Fibroblast of upper back skin (primary cell): ENCODE data around the gene RNF38.
A peak's percentile ranks its signal among the peaks of the same experiment; 100 is the strongest.
"Not testable (repeated sequence)": the region's sequence is repeated elsewhere in the genome, so short reads cannot be mapped to it uniquely, and the experiment has no call there.

Experiments
- DNase-seq: peaks from one replicate; pipeline ENCODE4 v3.0.0-alpha.2; 2013

RNF38 gene

GRCh38 chr9:36328798-36329411 is 71.2 kb downstream of the RNF38 start:
- DNase-seq: peak; percentile 77

GRCh38 chr9:36325081-36325828 is 74.8 kb downstream of the RNF38 start:
- DNase-seq: no peak

- no peak for DNase-seq
Observed at GRCh38 chr9:36323926-36324325, 76.1 kb downstream of the RNF38 start.

- no peak for DNase-seq
Observed at GRCh38 chr9:36322462-36322861, 77.6 kb downstream of the RNF38 start.

GRCh38 chr9:36321903-36322302 is 78.2 kb downstream of the RNF38 start:
- not testable (repeated sequence) for DNase-seq

- DNase-seq: no peak
Observed at GRCh38 chr9:36320466-36320865, 79.6 kb downstream of the RNF38 start.

- DNase-seq: peak; percentile 9
Observed at GRCh38 chr9:36319806-36320205, 80.3 kb downstream of the RNF38 start.

GRCh38 chr9:36319183-36319582 is 80.9 kb downstream of the RNF38 start:
- no peak for DNase-seq

- no peak for DNase-seq
Observed at GRCh38 chr9:36318212-36318802, 81.8 kb downstream of the RNF38 start.

GRCh38 chr9:36317766-36318165 is 82.3 kb downstream of the RNF38 start:
- no peak for DNase-seq

GRCh38 chr9:36316611-36317317 is 83.3 kb downstream of the RNF38 start:
- DNase-seq: no peak

- no peak for DNase-seq
Observed at GRCh38 chr9:36316049-36316448, 84.0 kb downstream of the RNF38 start.

GRCh38 chr9:36315283-36315682 is 84.8 kb downstream of the RNF38 start:
- DNase-seq: no peak

- no peak for DNase-seq
Observed at GRCh38 chr9:36314740-36315139, 85.3 kb downstream of the RNF38 start.

GRCh38 chr9:36306471-36307306 is 93.4 kb downstream of the RNF38 start:
- peak; percentile 52 for DNase-seq

- DNase-seq: not testable (repeated sequence)
Observed at GRCh38 chr9:36304366-36304765, 95.7 kb downstream of the RNF38 start.

- DNase-seq: no peak
Observed at GRCh38 chr9:36301227-36301626, 98.8 kb downstream of the RNF38 start.

- peak; percentile 90 for DNase-seq
Observed at GRCh38 chr9:36298566-36298965, 101.5 kb downstream of the RNF38 start.

- DNase-seq: no peak
Observed at GRCh38 chr9:36297798-36298197, 102.3 kb downstream of the RNF38 start.

GRCh38 chr9:36294996-36295395 is 105.1 kb downstream of the RNF38 start:
- not testable (repeated sequence) for DNase-seq

- no peak for DNase-seq
Observed at GRCh38 chr9:36293918-36294317, 106.2 kb downstream of the RNF38 start.

- DNase-seq: no peak
Observed at GRCh38 chr9:36293171-36293570, 106.9 kb downstream of the RNF38 start.

GRCh38 chr9:36292641-36293040 is 107.4 kb downstream of the RNF38 start:
- no peak for DNase-seq
